ENCODE measurements around the gene TMEM140. TPM values are rescaled to one million over a fixed set of nuclear protein-coding genes. Genes with fewer than 3 reads are reported as not detected.
A peak's percentile ranks its signal among the peaks of the same experiment; 100 is the strongest.

TMEM140 gene
- polyA plus RNA-seq, 3 donors from 2014 or later, result 14.5 to 47.5 (median 17.6) TPM

GRCh38 chr7:135143885-135144668 is 3.8 kb upstream of the TMEM140 start:
- no peak for DNase-seq
- peak overlapping the region in 2 of 6 donors; percentile 5 to 20 for H3K27ac Mint-ChIP-seq
- no peak overlapping the region for H3K4me3 Mint-ChIP-seq
- peaks cover 0 to 2% (median 0%) of the 10 kb centered on the region in 6 donors for H3K9me3 Mint-ChIP-seq
- peaks cover 0 to 9% (median 0%) of the 10 kb centered on the region in 3 donors for H3K27me3 Mint-ChIP-seq (ENCODE audit: low read depth in 3 of 3)
- H3K36me3 Mint-ChIP-seq, result peaks cover 16 to 27% (median 18%) of the 10 kb centered on the region in 3 donors
- H3K4me1 Mint-ChIP-seq, result peaks cover 36 to 38% of the 10 kb centered on the region in 2 donors

GRCh38 chr7:135147341-135147898 is 452 bp upstream of the TMEM140 start:
- H3K4me3 Mint-ChIP-seq, result peak overlapping the region; percentile 86 to 99 (median 93)
- H3K9me3 Mint-ChIP-seq, result no peaks in the 10 kb centered on the region
- peaks cover 65 to 69% of the 10 kb centered on the region in 2 donors for H3K4me1 Mint-ChIP-seq
- H3K36me3 Mint-ChIP-seq, result peaks cover 6 to 15% (median 7%) of the 10 kb centered on the region in 3 donors
- peak; percentile 39 to 56 (median 52) for DNase-seq
- peaks cover 0 to 9% (median 0%) of the 10 kb centered on the region in 3 donors for H3K27me3 Mint-ChIP-seq (ENCODE audit: low read depth in 3 of 3)
- peak overlapping the region; percentile 96 to 99 (median 98) for H3K27ac Mint-ChIP-seq

GRCh38 chr7:135150072-135150782 is 2.4 kb downstream of the TMEM140 start:
- no peak for DNase-seq
- H3K27ac Mint-ChIP-seq, result peak overlapping the region; percentile 31 to 99 (median 64)
- peak overlapping the region; percentile 86 to 99 (median 93) for H3K4me3 Mint-ChIP-seq
- peaks cover 0 to 9% (median 1%) of the 10 kb centered on the region in 3 donors for H3K27me3 Mint-ChIP-seq (ENCODE audit: low read depth in 3 of 3)
- peaks cover 29 to 30% (median 30%) of the 10 kb centered on the region in 3 donors for H3K36me3 Mint-ChIP-seq
- H3K4me1 Mint-ChIP-seq, result peaks cover 79 to 92% of the 10 kb centered on the region in 2 donors
- H3K9me3 Mint-ChIP-seq, result peaks cover 0 to 23% (median 3%) of the 10 kb centered on the region in 6 donors

- Mint-ChIP-seq H3K4me3 (peak overlapping the region in 4 of 5 donors; percentile 39 to 99 (median 84)), H3K27me3 (ENCODE audit: low read depth in 3 of 3) (peaks cover 0 to 9% (median 1%) of the 10 kb centered on the region in 3 donors), H3K27ac (peak overlapping the region; percentile 42 to 98 (median 68)), H3K9me3 (peaks cover 5 to 32% (median 12%) of the 10 kb centered on the region in 6 donors), H3K36me3 (peaks cover 35 to 39% (median 37%) of the 10 kb centered on the region in 3 donors), H3K4me1 (peaks cover 73 to 89% of the 10 kb centered on the region in 2 donors)
- DNase-seq, result no peak
Observed at GRCh38 chr7:135151132-135151531, 3.3 kb downstream of the TMEM140 start.

- Mint-ChIP-seq H3K27ac (peak overlapping the region; percentile 42 to 98 (median 68)), H3K27me3 (ENCODE audit: low read depth in 3 of 3) (peaks cover 0 to 9% (median 1%) of the 10 kb centered on the region in 3 donors), H3K9me3 (peaks cover 8 to 36% (median 16%) of the 10 kb centered on the region in 6 donors), H3K36me3 (peaks cover 39 to 43% (median 41%) of the 10 kb centered on the region in 3 donors), H3K4me1 (peaks cover 71 to 89% of the 10 kb centered on the region in 2 donors), H3K4me3 (peak overlapping the region in 4 of 5 donors; percentile 39 to 73 (median 64))
- no peak for DNase-seq
Observed at GRCh38 chr7:135151533-135151932, 3.7 kb downstream of the TMEM140 start.

- Mint-ChIP-seq H3K27me3 (ENCODE audit: low read depth in 3 of 3) (peaks cover 0 to 7% (median 1%) of the 10 kb centered on the region in 3 donors), H3K27ac (peak overlapping the region in 4 of 6 donors; percentile 14 to 38 (median 22)), H3K4me3 (no peak overlapping the region), H3K9me3 (peaks cover 13 to 42% (median 21%) of the 10 kb centered on the region in 6 donors), H3K36me3 (peaks cover 46 to 50% (median 49%) of the 10 kb centered on the region in 3 donors), H3K4me1 (peaks cover 72 to 89% of the 10 kb centered on the region in 2 donors)
- no peak for DNase-seq
Observed at GRCh38 chr7:135152442-135152841, 4.6 kb downstream of the TMEM140 start.

GRCh38 chr7:135154734-135155133 is 6.9 kb downstream of the TMEM140 start:
- DNase-seq, result no peak
- peaks cover 46 to 56% (median 50%) of the 10 kb centered on the region in 3 donors for H3K36me3 Mint-ChIP-seq
- peaks cover 72 to 86% of the 10 kb centered on the region in 2 donors for H3K4me1 Mint-ChIP-seq
- H3K27me3 Mint-ChIP-seq (ENCODE audit: low read depth in 3 of 3), result peaks cover 0 to 1% (median 0%) of the 10 kb centered on the region in 3 donors
- peaks cover 13 to 42% (median 21%) of the 10 kb centered on the region in 6 donors for H3K9me3 Mint-ChIP-seq
- H3K4me3 Mint-ChIP-seq, result no peak overlapping the region
- H3K27ac Mint-ChIP-seq, result peak overlapping the region in 2 of 6 donors; percentile 2 to 25

- peaks cover 71 to 86% of the 10 kb centered on the region in 2 donors for H3K4me1 Mint-ChIP-seq
- H3K27ac Mint-ChIP-seq, result peak overlapping the region in 2 of 6 donors; percentile 35 to 36
- peaks cover 45 to 60% (median 59%) of the 10 kb centered on the region in 3 donors for H3K36me3 Mint-ChIP-seq
- H3K4me3 Mint-ChIP-seq, result no peak overlapping the region
- peaks cover 0 to 1% (median under 1%) of the 10 kb centered on the region in 3 donors for H3K27me3 Mint-ChIP-seq (ENCODE audit: low read depth in 3 of 3)
- no peak for DNase-seq
- H3K9me3 Mint-ChIP-seq, result peaks cover 13 to 42% (median 21%) of the 10 kb centered on the region in 6 donors
Observed at GRCh38 chr7:135156290-135156689, 8.4 kb downstream of the TMEM140 start.

GRCh38 chr7:135158141-135158655 is 10.3 kb downstream of the TMEM140 start:
- Mint-ChIP-seq H3K9me3 (peaks cover 13 to 38% (median 21%) of the 10 kb centered on the region in 6 donors), H3K4me3 (no peak overlapping the region), H3K27ac (peak overlapping the region; percentile 36 to 86 (median 60)), H3K36me3 (peaks cover 33 to 64% (median 54%) of the 10 kb centered on the region in 3 donors), H3K4me1 (peaks cover 74 to 89% of the 10 kb centered on the region in 2 donors), H3K27me3 (ENCODE audit: low read depth in 3 of 3) (peaks cover 0 to 4% (median 4%) of the 10 kb centered on the region in 3 donors)
- DNase-seq, result no peak

GRCh38 chr7:135158874-135159273 is 11.0 kb downstream of the TMEM140 start:
- H3K9me3 Mint-ChIP-seq, result peaks cover 13 to 33% (median 21%) of the 10 kb centered on the region in 6 donors
- no peak for DNase-seq
- H3K36me3 Mint-ChIP-seq, result peaks cover 30 to 60% (median 49%) of the 10 kb centered on the region in 3 donors
- peak overlapping the region; percentile 52 to 86 (median 80) for H3K27ac Mint-ChIP-seq
- peaks cover 70 to 88% of the 10 kb centered on the region in 2 donors for H3K4me1 Mint-ChIP-seq
- peak overlapping the region in 1 of 5 donors; percentile 12 for H3K4me3 Mint-ChIP-seq
- H3K27me3 Mint-ChIP-seq (ENCODE audit: low read depth in 3 of 3), result peaks cover 0 to 4% (median 4%) of the 10 kb centered on the region in 3 donors

GRCh38 chr7:135159359-135160085 is 11.7 kb downstream of the TMEM140 start:
- Mint-ChIP-seq H3K27me3 (ENCODE audit: low read depth in 3 of 3) (peaks cover 0 to 4% (median 4%) of the 10 kb centered on the region in 3 donors), H3K9me3 (peaks cover 13 to 26% (median 19%) of the 10 kb centered on the region in 6 donors), H3K27ac (peak overlapping the region; percentile 52 to 86 (median 80)), H3K4me1 (peaks cover 64 to 88% of the 10 kb centered on the region in 2 donors), H3K4me3 (peak overlapping the region; percentile 18 to 68 (median 51)), H3K36me3 (peaks cover 23 to 57% (median 43%) of the 10 kb centered on the region in 3 donors)
- no peak for DNase-seq
